GM19463 (cell line): ENCODE measurements around the gene PURA.

ENCODE experiments used
- ATAC-seq: cut with Tn5 transposase; IDR thresholded peaks from one replicate; pipeline ENCODE4 v1.9.1; 2021; ENCODE audit warnings: mild to moderate bottlenecking, moderate library complexity; ENCODE audit not compliant: unreplicated experiment

The PURA gene

DNA sequence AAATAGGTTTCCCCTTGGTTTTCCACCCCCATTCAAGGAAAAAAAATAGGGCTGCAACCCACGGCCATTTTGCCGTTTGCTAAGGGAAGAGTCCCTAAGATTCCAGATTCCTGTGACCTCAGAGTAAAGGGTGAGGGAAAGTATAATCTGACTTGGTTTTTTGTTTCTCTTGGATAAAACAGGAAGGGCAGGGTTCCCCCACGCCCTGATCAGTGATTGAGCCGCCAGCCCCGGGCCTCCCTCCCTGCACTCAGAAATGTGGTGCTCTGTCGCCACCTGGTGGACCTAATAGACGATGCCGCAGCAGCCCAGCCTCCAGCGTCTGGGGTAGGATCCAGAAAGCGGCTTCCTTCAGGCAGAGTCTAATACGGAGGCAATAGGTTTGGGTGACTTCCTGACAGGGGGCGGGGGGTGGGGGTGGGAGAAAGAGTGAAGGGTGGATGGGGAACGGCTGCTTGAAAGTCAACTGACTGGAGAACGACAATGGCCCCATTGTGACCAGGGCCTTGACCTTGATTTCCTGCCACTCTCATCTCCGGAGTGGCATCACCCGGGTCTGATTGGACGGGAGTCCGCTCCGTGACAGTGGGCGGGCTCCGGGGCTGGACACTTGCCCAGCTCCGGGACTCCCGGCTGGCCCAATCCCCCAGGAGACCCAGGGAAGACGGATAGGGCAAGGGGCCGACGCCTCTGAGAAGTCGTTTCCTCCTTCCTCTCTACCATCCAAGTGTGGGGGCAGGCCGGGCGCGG lies 43.3 kb downstream of the PURA start:
- ATAC-seq: peak; percentile 97

DNA sequence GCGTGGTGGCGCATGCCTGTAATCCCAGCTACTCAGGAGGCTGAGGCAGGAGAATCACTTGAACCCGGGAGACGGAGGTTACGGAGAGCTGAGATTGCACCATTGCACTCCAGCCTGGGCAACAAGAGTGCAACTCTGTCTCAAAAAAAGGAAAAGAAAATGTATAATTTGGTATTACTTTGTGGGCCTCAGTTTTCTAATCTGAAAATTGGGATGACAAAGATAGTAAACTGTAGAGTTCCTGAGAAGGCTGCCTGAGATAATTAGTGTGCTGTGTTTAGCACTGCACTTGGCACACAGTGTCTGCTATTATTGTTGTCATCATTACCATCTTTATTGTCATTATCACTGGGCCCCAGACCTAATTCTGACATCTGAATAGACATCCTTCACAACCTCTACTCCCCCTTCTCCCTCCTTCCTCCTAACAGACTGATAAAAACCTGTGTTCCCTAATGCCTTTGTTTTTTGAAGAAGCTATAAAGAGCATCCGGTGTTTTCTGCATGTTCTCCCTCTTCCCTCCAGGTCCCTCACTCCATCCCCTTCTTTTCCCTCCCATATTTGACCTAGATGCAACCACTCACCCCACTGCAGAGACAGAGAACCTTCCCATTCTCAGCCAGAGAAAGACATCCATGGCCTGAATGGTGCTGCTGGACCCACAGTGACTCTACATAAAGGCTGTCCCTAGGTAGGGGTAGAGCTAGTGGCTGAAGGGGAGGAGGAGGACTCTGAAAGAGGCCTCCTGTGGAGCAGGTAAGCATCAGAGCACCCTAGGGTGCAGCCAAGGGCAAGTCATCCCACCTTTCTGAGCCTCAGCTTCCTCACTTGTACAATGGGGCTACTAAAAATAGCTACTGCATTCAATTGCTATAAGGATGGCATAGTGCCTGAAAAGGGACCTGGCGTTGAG lies 45.4 kb downstream of the PURA start:
- ATAC-seq: no peak

DNA sequence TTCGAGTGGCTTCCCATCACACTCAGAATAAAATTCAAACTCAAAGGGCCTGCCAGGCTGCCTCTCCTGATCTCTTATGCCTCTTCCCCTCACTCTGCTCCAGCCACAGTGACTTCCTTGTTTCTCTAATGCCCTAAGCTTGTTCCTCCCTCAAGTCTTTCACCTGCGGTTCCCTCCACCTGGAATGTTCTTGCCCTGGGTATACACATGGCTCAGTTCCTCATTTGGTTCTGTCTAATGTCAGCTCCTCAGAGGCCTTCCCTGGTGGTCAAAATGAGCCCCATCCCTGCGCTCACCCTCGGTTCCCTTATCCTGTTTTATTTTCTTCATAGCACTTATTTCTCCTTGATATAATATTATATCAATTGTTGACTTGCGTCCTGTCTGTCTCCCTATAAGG lies 48.4 kb downstream of the PURA start:
- no peak for ATAC-seq

DNA sequence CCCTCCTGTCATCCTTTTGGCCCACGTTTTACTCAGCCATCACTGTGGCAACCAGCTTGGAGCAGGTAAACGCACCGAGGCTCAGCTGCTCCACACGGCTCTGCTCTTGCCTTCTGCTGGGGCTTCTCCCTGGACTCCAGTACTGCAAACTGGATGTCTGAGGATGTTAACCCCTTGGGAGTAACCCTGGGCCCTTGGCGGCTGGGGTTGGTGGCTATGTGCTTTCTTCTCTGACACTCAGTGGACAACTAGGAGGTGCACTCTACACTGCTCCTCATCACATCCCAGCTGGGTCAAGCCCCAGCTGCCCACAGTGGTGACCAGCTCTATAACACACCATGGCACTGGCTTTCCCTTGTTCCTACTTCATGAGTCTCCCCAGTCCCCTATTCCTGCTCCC lies 48.9 kb downstream of the PURA start:
- no peak for ATAC-seq

DNA sequence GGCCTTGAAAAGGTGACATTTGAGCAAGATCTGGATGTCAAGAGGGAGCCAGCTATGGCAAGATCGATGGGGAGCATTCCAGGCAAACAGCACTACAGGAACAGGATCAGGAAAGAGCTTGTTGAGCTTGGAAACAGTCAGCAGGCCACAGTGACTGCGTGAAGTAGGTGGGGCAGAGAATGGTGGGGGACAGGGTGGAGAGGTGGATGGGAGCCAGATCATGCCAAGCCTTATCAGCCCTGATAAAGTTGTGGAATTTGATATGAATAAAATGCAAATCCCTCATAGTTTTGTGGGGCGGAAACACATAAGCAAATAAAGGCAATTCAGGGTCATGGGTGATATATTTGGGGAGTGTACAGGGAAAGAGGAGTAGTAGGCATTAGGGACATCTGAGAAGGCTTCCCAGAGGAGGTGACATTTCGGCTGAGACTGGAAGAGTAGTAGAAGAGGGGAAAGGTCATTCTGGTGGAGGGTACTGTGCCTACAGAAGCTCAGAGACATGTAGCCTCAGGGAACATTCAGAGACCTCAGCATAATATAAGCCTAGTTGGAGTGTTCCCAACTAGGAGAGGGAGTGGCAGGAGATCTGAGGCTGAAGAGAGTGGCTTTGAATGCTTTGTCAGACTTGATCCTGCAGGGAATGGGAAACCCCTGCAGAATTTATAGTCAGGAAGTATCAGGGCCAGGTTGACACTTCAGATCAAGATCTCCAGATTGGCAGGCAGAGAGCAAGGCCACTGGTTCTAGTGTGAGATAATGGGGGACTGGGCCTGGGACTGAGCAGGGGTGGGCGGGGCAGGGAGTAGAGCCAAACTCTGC lies 51.4 kb downstream of the PURA start:
- no peak for ATAC-seq

DNA sequence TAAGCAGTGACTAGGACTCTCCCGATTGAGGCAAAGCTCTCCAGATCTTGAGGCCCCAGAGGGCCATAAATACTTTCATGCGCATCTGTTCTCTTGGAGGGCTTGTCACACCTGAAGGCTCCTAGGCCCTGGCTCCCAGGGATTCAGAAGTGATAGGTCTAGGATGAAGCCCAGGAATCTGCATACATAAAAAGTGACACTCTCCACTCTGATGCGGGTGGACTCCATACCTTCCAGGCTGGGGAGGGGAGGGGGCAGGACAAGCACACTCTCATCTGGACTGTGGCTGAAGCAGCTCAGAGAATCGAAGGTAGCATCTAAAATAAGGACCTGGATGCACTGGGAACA lies 52.0 kb downstream of the PURA start:
- no peak for ATAC-seq

DNA sequence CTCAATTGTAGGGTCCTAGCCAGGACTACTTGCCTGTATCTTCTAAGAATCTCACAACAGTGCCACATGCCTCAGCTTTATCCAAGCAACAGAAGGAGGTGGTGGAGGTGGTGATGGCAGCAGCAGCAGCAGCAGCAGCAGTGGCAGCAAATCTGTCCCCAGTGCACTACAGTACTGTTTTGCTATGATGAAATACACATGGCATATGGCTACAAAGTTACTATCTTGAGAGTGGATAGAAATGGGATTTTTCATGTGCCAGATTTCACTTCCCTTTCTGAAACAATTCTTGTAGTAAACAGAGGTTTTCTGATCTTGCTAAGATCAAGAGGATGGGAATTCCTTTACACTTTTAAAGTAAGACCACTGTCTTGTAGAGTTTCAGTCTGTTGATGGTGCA lies 53.0 kb downstream of the PURA start:
- no peak for ATAC-seq

DNA sequence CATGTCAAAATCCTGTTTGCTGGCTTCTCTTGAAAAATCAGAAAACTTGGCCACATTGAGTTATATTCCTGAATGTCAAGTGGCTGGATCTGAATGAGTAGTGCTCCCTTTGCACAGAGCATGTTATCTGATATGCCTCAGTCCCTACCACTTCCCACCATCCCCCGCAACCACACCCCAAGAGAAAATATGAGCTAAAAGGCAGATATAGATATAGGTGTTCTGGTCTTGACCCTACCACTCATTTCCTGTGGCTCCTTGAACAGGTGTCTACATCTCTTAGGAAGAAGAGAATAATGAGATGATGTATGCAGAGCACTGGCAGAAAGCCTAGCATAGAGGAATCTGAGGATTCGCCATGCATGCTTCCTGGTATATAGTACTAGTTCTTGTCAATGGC lies 54.5 kb downstream of the PURA start:
- ATAC-seq: no peak

DNA sequence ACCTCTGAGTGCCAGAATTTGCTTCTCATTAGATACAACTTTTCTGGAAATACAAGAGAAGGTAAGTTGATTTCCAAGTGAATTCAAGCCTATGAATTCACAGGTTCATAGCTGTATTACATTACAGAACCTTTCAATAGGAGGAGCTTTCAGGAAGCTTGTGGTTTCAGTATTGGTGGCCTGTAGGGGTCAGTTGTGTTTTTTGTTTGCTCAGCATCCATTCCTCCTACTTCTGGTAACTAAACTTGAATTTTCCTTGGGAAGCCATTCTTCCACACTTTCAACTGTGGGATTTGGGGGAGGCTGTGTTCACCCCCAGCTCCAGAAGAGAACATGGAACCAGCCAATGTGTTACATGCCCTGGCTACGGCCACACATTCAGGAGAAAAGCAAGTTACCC lies 55.5 kb downstream of the PURA start:
- ATAC-seq: no peak

DNA sequence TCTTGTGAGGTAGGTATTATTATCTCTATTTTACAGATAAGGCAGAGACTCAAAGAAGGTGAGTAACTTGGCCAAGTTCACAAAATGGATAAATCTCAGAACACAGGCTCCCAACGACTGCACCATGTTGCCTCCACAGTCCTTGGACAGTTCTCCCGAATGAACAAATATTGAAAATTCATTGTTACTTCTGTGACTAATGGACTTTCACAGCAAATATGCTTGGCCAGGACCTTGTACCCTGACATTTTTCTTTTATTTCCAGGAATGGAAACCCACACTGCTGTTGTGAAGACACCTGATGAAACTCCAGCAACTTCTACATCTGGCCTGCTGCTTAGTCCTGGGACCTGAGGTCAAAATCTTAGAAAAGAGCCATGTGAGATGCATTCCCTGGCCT lies 58.6 kb downstream of the PURA start:
- ATAC-seq: no peak

DNA sequence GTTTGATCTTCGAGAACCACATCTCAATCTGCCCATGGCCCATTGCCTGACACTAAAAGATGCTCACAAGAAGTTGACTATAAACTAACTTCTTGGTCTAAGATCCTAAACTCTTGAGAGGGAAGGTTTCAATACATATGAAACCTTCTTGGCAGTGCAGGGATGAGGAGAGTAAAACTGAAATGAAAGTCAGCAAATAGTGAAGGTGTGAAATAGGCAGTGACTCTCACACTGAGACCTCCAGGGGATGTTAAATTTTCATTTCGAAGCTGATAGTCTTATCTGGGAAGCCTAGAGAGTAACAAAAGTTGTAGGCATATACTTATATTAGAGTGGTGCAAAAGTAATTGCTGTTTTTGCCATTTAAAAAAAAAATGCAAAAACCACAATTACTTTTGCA lies 60.1 kb downstream of the PURA start:
- ATAC-seq: no peak

DNA sequence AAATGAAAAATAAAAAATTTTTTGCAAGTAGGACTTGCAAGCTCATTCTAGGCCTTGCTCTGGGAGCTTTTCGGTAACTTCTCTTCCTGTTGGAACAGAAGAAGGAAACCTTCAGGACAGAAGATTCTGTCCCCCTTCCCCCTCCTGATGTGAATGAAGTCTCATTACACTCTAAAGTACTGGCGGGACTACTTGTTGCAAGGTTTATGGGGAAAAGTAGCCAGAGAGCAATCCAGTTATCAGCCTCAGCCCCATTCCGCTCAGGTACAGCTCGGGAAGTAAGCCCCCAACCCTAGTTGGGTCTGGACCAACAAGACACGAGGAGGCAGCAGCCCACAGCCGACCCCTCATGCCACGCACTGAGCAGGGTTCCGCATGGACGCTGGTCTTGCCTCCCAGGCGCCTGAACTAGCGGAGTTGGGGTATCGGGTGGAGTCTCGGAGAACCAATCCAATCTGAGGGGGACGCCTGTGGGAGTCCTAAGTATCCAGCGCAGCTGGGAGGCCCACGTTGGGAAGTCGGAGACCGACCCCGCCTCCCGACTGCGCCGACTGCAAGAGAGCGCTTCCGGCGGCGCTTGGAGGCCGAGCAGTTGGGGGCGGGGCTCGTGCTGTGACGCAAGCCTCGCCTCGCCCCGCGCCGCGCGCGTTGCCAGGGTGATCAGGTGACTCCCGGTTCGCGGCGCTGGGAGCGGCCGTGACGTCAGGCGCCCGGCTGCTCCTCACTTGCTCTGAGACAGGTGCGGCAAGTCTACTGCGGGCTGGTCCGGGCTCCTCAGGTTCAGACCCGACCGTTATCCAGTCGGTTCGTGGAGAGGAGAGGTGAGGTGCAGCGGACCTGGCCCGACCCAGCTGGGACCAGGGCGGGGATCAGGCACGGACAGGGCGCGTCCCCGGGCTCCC lies 60.8 kb downstream of the PURA start, which contains the start of gene CYSTM1:
Gene CYSTM1 (plus strand): TSS at position 724 of the 902 bp plus-strand sequence. CDS start 19,278 bp downstream, outside the sequence.
- ATAC-seq: peak; percentile 84
